Fibroblast of gingiva (primary cell): ENCODE data around the gene FRAS1.

ENCODE experiments used
- DNase-seq: peaks from one replicate; pipeline ENCODE4 v3.0.0-alpha.2; 2011; ENCODE audit warnings: low read depth

Gene FRAS1

DNA sequence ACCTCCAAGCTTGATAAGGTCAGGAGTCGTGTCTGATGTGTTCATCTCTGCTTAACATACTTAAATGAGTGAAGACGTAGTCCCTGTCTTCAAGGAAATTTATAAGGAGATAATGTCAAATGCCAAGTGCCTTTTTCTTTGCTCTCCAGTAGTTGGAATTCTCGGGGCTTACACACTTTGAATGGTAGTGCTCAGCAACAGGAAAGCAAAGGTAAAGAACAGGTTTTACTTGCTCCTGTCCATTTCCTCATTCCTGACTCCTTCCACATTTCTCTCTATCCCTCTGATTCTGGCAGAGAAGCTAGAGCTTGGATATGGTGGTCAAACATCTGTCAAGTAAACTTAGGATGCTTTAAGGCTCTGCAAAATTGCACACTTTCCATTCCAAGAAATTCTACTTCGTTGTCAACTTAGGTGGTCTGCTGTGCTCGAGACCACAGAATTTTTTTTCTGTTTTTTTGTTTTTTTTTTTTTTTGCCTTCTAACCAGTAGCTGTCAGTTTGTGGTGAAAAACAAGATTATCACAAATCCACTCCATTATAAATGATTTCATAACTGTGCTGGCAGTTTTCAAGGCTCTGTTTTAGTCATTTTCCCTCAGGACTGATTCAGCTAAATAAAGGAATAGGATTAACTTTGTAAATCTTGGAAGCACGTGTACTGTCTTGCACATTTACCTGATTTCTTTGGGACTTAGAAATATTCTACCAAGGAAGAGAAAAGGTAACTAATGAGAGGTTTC is 313.7 kb downstream of the FRAS1 start:
- DNase-seq = no peak

DNA sequence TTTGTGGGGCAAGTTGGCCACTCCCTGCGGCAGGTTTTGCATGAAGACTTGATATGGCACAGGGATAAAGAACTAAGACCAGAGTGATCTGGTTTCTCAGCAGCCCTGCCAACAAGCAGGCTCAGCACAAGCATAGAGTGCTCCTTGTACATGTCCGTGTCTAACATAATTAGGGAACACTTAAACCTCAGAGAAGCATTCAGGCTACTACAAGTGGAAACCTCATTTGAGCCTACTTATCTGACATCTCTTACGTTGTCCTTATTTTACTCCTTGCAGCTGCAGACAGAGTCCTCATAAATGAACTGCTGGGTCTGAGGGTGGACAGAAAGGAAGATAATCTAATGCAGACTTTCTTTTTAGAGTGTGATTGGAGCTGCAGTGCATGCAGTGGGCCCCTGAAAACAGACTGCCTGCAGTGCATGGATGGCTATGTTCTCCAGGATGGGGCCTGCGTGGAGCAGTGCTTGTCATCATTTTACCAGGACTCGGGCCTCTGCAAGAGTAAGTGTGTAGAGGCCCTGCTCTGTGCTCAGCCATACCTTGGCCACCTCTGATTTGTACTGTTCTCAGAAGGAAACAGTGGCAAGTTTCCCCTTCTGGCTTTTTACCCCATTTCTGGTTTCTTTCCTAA is 315.3 kb downstream of the FRAS1 start:
- no peak for DNase-seq

DNA sequence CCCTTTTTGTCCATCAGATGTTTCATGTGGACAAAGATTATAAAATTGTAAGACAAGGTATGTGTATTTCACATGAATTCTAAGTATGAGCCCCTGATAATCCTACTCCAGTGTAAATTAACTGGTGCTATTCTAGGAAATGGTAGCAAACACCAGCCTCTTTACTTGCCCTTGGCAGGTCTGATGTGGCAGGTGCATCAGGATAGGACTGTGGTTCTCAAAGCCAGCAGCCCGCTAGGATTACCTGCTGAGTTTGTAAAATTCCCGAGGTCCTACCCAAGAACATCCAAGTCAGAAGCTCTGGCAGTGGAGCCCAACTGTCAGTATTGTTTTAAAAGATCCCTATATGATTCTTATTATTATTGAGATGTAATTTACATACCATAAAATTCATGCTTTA is 320.4 kb downstream of the FRAS1 start:
- DNase-seq = no peak

DNA sequence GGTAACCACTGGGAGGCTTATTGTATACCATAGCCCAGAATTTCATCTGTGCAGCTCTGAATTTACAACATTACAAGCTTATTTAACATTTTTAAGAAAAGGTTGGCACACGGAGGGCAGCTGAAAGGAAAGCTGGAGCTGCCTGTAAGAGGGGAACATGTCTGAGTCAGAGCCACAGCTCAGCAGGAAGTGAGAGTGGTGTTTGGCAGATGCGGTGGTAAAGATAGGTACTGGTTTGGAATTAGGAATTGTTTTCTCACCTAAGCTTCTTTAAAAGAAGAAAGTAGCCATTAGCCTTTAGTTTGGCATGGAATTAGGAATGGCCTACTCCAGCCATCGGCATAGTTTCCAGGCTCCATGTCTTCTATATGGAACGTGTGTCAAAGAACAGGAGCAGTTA is 321.9 kb downstream of the FRAS1 start:
- no peak for DNase-seq

DNA sequence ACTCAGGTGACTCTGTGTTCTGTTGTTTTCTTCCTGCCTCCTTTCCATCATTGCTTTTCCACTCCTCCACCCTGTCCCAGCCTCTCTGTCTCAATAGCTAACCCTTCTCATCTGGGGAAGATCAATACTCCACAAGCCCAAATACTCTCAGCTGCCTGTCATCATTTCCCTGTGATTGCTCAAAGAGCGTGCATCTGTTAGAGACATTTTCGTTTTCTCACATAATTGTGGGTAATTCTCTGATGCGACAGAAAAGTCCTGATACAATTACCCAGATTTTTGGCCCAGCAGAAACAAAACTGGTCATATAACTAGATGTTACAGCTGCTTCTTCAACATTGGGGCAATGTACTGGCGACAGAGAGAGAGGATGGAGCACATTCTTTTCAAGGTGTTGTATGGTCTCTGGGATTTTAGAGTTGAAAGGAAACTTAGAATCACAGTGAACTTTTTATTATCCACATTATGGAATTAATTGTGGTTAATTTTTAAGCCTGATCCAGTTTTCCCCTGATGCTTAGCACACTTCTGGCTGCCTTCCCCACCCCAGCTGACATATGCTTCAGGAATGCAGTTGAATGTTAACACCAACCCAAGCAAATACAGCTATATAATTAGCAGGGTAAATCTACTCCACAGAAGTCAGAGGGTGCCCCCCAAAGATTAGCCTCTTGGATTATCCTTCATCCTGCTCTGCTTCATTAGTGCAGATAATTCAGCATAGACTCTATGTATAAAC is 323.0 kb downstream of the FRAS1 start:
- peak; percentile 42 for DNase-seq

DNA sequence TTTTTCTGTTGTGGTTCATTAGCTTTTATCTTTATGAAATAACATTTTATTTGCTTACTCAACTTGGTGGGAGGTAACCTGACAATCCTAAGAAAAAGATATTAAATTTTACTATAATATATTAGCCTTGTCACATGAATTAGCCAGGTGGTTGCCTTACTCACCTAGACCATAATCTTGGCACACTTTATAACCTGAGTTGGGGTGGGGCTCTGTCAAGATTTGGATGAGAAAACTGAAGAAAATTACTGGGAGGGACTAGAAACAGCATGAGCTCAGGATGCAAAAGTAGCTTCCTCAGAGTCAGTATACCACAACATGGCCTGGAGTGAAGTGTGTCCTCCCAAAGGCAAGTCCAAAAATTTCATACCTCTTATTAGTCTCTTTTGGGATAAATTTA is 329.6 kb downstream of the FRAS1 start:
- DNase-seq = no peak

DNA sequence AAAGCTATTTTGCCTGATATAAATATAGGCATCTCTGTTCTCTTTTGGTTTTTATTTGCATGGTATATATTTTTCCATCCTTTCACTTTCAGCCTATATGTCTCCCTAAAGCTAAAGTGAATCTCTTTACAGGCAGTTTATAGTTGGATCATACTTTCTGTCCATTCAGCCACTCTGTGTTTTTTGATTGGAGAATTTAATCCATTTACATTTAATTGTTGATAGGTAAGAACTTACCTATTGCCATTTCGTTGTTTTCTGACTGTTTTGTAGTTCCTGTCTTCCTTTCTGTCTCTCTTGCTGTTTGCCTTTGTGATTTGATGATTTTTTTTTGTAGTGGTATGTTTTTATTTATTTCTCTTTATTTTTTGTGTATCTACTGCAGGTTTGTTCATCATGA is 338.5 kb downstream of the FRAS1 start:
- DNase-seq = no peak

DNA sequence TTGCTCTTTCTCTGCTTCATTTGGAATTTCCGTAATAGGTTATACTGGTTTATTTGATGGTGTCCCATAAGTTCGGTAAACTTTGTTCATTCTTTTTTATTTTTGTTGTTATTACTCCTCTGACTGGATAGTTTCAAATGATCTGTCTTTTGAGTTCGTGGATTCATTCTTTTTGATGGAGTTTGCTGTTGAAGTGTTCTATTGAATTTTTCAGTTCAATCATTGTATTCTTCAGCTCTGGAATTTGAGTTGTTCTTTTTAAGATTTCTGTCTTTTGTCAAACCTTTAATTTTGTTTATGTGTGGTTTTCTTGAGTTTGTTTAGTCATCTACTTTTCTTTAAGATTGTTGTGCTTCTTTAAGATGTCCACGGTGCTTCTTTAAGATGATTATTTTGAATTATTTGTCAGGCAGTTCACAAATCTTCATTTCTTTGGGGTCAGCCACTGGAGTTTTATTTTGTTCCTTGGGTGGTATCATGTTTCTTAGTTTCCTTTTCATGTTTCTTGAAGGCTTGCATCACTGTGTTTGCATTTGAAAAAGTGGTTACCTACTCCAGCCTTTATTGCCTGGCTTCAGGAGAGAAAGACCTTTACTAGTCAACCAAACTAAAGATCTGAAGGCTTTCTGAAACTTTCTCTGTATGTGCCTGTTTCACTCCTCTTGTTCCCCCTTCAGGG is 339.6 kb downstream of the FRAS1 start:
- DNase-seq = no peak

DNA sequence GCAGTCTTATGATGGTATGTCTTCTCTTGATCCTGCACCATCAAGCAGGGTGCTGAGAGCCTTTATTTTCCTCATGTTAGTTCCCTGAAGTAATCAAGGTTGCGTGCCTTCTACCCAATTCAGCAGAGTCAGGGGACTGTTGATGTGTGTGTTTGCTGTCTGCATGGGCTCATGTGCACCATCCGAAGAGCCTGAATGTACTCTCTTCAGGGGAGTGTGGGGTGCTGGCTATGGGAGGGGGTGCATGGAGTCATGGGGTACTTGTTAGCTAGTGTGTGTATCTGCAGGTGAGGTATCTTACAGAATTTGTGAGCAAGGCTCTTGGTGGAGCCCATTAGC is 340.1 kb downstream of the FRAS1 start:
- no peak for DNase-seq

DNA sequence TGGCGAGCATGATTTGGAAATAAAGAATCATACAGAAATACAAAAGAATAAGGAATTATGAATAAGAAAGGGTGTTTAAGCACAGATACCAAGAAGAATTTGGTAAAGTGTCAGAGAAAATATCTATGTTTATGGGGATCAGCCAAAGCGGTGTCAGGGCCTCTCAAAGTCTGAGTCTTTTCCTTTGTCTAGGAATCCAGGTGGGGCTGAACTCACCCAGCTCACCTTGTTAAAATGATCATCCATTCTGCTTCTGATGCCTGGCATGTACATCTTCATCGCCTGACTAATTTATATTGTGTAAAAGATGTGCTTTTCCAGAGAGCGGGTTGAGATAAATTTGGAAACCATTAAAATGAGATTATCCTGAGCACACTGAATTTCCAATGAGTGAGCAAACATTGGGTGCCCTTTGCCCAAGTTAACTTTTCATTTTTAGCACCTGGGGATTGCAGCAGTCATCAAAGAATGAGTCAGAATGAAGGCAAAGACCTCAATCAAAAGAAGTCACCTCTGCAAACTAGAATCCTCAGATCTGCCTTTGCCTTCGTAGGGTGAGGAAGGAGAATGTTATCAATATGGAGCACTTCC is 352.6 kb downstream of the FRAS1 start:
- DNase-seq = no peak

DNA sequence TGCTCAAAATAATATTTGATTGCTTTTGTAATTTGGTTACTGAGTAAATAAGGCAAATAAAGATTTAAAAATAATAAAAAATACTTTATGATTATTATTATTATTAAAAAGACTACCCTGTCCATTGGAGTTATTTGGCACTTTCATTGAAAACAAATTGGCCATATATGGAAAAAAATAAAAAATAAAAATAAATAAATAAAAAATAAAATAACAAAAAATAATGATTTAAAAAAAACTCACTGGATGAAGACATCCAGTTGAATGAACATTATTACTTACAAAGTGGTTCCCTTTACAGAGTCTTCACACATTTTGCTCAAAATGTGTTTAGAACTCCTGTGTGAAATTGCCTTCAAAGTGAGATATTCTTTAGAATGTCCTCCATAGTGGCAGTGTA is 353.1 kb downstream of the FRAS1 start:
- no peak for DNase-seq

DNA sequence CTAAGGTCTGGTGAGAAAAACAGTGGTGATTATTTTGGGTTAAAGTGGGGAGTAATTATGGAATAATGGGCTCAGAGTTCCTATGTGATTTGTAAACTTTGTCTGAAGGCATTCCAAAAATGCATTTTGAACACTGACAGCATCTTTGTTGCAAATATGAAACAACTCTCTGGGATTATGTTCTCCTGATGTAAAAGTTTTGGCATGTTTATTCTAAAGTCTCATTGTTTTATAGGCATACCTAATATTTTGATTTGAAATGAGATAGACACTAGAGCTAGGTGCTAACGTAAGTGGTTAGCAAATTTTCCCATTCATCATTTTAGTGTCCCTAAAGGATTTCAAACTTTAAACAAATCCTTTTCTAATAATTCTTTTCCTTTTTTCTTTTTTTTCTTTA is 353.6 kb downstream of the FRAS1 start:
- DNase-seq = no peak

DNA sequence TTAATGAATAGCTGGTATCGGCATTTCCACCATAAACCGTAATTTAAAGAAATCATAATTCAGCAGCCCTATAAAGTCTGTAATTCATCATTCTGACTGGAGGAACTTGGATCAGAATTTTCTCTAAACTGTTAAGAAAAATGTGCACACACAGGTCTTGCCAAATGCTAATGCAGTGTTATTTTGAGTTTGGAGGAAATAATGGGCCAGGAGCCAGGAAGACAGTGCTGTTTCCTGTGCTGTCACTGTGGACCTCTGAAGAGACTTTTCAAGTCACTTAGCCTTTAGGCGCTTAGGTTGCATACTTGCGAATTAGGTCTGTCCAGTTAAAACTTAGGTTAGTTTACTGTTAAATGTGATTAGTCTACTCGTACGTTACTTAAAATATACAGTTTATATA is 357.0 kb downstream of the FRAS1 start:
- DNase-seq = peak; percentile 32

DNA sequence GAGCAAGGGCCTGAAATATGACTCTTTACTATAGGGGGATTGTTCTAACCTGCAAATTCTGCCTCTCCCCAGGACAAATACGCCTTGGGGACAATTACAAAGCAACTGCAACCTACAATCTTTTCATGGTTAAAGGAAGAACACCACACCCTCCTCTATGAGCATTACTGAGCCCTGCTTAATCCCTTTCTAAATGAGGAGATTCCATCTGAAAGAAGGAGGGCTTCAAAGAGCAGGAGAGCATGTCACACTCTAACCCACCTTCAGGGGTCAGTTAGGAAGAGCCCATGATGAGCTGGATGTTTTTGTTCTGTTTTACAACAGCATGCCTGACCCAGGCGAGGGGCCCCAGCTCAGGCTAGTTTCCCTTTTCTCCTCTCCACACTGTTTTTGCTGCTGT is 360.5 kb downstream of the FRAS1 start:
- no peak for DNase-seq

DNA sequence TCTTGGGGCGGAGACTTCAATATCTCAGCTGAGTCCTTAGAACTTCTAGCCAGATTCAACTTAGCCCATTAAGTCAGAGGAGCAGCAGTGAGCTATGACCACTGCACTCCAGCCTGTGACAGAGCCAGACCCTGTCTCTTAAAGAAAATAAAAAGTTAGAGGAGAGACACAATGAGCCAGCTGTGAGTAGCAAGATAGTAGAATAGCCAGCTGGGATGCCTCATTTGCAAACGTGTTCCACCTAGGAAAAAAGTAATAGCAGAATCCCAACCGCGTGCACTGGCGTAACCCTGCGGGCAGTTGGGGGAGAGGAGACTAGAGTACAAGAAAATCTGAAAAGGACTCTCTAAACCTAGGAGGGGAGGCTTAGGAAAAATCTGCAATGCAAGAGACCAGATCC is 361.3 kb downstream of the FRAS1 start:
- no peak for DNase-seq

DNA sequence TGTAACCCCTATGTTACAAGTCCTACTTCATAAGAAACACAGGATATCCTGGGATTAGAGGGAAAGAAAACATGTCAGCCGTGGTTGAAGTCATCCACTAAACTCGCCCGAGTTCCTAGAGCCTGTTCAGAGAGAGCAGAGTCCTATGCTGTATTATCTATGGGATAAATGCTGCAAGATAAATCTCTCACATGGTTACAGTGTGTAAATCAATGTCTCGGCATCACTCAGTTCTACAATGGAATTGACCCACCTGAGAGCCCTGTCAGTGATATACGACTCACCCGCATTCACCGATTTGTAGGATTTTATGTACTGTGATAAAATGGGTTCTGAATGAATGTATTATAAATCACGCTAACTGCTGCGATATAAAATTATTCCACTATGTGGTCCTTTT is 366.7 kb downstream of the FRAS1 start:
- DNase-seq = no peak

DNA sequence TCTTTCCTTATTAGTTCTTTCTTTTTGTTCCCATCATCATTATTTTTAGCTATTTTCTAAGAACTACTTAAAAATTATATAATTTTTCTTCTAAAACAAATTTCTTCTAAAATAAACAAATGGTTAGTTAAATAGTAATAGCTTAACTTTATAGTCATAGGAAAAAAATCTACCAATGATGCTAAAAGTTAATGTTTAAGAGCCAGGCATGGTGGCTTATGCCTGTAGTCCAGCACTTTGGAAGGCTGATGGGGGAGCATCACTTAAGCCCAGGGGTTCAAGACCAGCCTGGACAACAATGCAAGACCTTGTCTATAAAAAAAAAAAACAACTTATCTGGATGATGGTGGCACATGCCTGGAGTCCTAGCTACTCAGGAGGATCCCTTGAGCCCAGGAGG is 367.3 kb downstream of the FRAS1 start:
- DNase-seq = no peak

DNA sequence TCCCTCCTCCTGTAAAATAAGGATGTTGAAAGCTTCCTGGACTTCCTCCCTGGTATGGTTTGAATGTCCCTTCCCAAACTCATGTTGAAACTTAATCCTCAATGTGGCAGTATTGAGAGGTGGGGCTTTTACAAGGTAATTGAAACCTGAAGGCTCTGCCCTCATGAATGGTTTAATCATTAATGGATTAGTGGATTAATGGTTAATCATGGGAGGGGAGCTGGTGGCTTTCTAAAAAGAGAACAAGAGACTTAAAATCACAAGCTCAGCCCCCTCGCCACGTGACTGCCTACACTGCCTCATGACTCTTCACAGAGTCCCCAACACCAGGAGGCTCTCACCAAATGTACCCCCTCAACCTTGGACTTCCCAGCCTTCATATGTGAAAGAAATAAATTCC is 369.8 kb downstream of the FRAS1 start:
- no peak for DNase-seq

DNA sequence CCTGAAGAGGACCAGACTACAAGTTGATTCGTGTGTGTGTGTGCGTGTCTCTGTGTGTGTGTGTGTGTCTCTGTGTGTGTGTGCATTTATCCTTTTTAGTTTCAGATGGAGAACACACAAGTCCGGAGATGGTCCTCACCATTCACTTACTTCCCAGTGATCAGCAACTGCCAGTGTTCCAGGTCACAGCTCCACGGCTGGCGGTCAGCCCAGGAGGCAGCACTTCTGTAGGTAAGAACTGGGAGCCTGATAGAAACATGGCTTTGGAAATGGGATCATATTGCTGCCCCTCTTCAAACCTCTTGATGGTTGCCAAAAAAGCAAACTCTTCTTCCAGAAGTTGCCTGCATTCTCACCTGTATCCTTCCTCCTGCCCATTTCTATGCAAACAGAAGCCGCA is 371.9 kb downstream of the FRAS1 start:
- no peak for DNase-seq

DNA sequence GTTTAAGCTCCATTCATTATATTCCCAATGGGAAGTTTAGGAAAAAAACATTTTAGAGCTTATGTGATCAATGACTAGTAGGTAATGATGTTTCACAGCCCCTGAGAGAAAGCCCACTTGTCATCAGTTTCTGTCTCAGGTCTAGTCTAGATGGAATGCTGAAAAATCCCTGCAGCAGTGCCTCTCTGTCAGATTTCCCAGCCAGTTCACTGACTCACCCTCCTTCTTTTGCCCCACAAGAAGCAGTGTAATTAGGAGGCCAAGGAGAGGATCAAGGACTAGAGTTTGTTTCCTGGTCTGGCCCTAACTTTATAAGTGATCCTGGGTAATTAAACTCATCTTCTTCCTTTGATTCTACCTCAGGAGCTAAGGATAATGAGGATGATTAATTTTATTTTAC is 375.8 kb downstream of the FRAS1 start:
- DNase-seq = peak; percentile 31

DNA sequence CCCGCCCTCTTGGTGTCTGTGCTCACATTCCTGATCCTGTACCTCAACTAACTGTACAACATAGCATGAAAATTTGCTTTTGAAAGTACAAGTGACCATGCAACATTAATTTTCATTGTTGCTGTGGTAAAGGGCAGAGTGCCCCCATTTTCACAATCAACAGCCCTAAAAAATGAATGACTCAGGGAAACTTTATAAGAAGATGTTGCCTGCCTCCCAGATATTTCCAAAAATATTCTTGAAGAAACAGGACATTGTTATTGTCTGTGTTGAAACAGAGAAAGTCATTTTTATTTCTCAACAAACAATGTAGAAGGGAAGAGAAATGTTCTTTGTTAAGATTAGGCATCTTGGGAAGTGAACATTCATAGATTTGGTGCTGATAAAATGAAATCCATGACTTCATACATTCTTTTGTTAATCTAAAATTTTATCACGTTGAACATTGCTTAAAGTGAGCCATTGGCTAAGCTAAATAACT is 380.5 kb downstream of the FRAS1 start:
- peak; percentile 64 for DNase-seq

DNA sequence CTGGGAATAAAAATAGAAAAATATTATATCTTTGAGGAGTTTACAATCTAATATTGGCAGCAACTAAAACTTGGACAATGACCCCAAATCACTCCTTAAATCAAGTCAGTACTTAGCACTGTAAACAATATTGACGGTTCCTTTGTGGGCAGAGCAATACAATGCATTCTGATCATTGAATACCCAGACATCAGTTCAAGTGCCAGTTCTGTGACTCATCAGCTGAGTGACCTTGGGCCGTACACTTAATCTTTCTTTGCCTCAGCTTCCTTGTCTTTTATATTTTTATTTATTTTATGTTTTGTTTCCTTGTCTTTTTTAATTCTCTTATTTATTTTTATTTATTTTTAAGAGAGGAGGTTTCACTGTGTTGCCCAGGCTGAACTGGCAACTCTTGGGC is 382.2 kb downstream of the FRAS1 start:
- DNase-seq = no peak
